T-helper 1 cell treated with Interleukin-12 subunit alpha and Interleukin-12 subunit beta and Interleukin-4 antibody, amounts not matched to agents 30 μg/mL and 1 μg/mL, for 36 hours (primary cell): ENCODE results near the gene EFCAB8.
"Not testable (repeated sequence)": the region's sequence is repeated elsewhere in the genome, so short reads cannot be mapped to it uniquely, and the experiment has no call there.

ENCODE experiments used
- H3K27ac Mint-ChIP-seq: one replicate; pipeline ENCODE4 v1.8.0; 2021; ENCODE audit warnings: mild to moderate bottlenecking, mixed read lengths
- H3K27me3 Mint-ChIP-seq: one replicate; pipeline ENCODE4 v1.8.0; 2021; ENCODE audit warnings: low read depth, mixed read lengths
- H3K36me3 Mint-ChIP-seq: one replicate; pipeline ENCODE4 v1.8.0; 2021; ENCODE audit warnings: low read depth, mixed read lengths
- H3K4me1 Mint-ChIP-seq: one replicate; pipeline ENCODE4 v1.8.0; 2021; ENCODE audit warnings: low read depth, mixed read lengths
- H3K4me3 Mint-ChIP-seq: one replicate; pipeline ENCODE4 v1.8.0; 2021; ENCODE audit warnings: mild to moderate bottlenecking, moderate library complexity, mixed read lengths
- H3K9me3 Mint-ChIP-seq: one replicate; pipeline ENCODE4 v1.8.0; 2021; ENCODE audit warnings: mixed read lengths

EFCAB8 gene

GRCh38 chr20:32855387-32855786 lies 3.3 kb upstream of the EFCAB8 start:
- no peaks in the 10 kb centered on the region for H3K9me3 Mint-ChIP-seq
- no peak overlapping the region for H3K27ac Mint-ChIP-seq
- H3K4me3 Mint-ChIP-seq = no peak overlapping the region
- H3K36me3 Mint-ChIP-seq = peaks cover 29% of the 10 kb centered on the region
- H3K27me3 Mint-ChIP-seq = no peaks in the 10 kb centered on the region
- H3K4me1 Mint-ChIP-seq = peaks cover 12% of the 10 kb centered on the region

- H3K9me3 Mint-ChIP-seq = no peaks in the 10 kb centered on the region
- peaks cover 12% of the 10 kb centered on the region for H3K4me1 Mint-ChIP-seq
- peaks cover 17% of the 10 kb centered on the region for H3K36me3 Mint-ChIP-seq
- no peak overlapping the region for H3K4me3 Mint-ChIP-seq
- H3K27ac Mint-ChIP-seq = no peak overlapping the region
- no peaks in the 10 kb centered on the region for H3K27me3 Mint-ChIP-seq
These were observed 534 bp upstream of the EFCAB8 start for GRCh38 chr20:32858189-32858588.

GRCh38 chr20:32861446-32861845 lies 2.7 kb downstream of the EFCAB8 start:
- H3K4me3 Mint-ChIP-seq = no peak overlapping the region
- no peak overlapping the region for H3K27ac Mint-ChIP-seq
- peaks cover 2% of the 10 kb centered on the region for H3K4me1 Mint-ChIP-seq
- H3K36me3 Mint-ChIP-seq = peaks cover 5% of the 10 kb centered on the region
- H3K27me3 Mint-ChIP-seq = no peaks in the 10 kb centered on the region
- H3K9me3 Mint-ChIP-seq = no peaks in the 10 kb centered on the region

- Mint-ChIP-seq H3K9me3 (no peaks in the 10 kb centered on the region), H3K4me3 (no peak overlapping the region), H3K27me3 (no peaks in the 10 kb centered on the region), H3K4me1 (peaks cover 2% of the 10 kb centered on the region), H3K27ac (no peak overlapping the region), H3K36me3 (no peaks in the 10 kb centered on the region)
These were observed 10.8 kb downstream of the EFCAB8 start for GRCh38 chr20:32869562-32869961.

- not testable (repeated sequence) for H3K27me3 Mint-ChIP-seq, H3K36me3 Mint-ChIP-seq, H3K9me3 Mint-ChIP-seq, H3K4me1 Mint-ChIP-seq, H3K4me3 Mint-ChIP-seq, H3K27ac Mint-ChIP-seq
These were observed 11.8 kb downstream of the EFCAB8 start for GRCh38 chr20:32870526-32870925.

GRCh38 chr20:32870985-32871384 lies 12.3 kb downstream of the EFCAB8 start:
- Mint-ChIP-seq H3K4me3 (no peak overlapping the region), H3K36me3 (no peaks in the 10 kb centered on the region), H3K9me3 (no peaks in the 10 kb centered on the region), H3K27me3 (no peaks in the 10 kb centered on the region), H3K4me1 (peaks cover 2% of the 10 kb centered on the region), H3K27ac (no peak overlapping the region)

- H3K27ac Mint-ChIP-seq = no peak overlapping the region
- no peaks in the 10 kb centered on the region for H3K36me3 Mint-ChIP-seq
- H3K27me3 Mint-ChIP-seq = no peaks in the 10 kb centered on the region
- no peaks in the 10 kb centered on the region for H3K9me3 Mint-ChIP-seq
- peaks cover 2% of the 10 kb centered on the region for H3K4me1 Mint-ChIP-seq
- no peak overlapping the region for H3K4me3 Mint-ChIP-seq
These were observed 13.0 kb downstream of the EFCAB8 start for GRCh38 chr20:32871627-32872160.

GRCh38 chr20:32872266-32872665 lies 13.5 kb downstream of the EFCAB8 start:
- Mint-ChIP-seq H3K27me3 (no peaks in the 10 kb centered on the region), H3K4me3 (no peak overlapping the region), H3K36me3 (no peaks in the 10 kb centered on the region), H3K9me3 (no peaks in the 10 kb centered on the region), H3K27ac (no peak overlapping the region), H3K4me1 (no peaks in the 10 kb centered on the region)

- no peak overlapping the region for H3K27ac Mint-ChIP-seq
- no peak overlapping the region for H3K4me3 Mint-ChIP-seq
- no peaks in the 10 kb centered on the region for H3K27me3 Mint-ChIP-seq
- no peaks in the 10 kb centered on the region for H3K4me1 Mint-ChIP-seq
- H3K9me3 Mint-ChIP-seq = no peaks in the 10 kb centered on the region
- no peaks in the 10 kb centered on the region for H3K36me3 Mint-ChIP-seq
These were observed 16.9 kb downstream of the EFCAB8 start for GRCh38 chr20:32875673-32876072.

GRCh38 chr20:32877507-32877906 lies 18.8 kb downstream of the EFCAB8 start:
- H3K27ac Mint-ChIP-seq = no peak overlapping the region
- no peaks in the 10 kb centered on the region for H3K4me1 Mint-ChIP-seq
- no peak overlapping the region for H3K4me3 Mint-ChIP-seq
- no peaks in the 10 kb centered on the region for H3K27me3 Mint-ChIP-seq
- H3K36me3 Mint-ChIP-seq = no peaks in the 10 kb centered on the region
- H3K9me3 Mint-ChIP-seq = no peaks in the 10 kb centered on the region

GRCh38 chr20:32878820-32879219 lies 20.1 kb downstream of the EFCAB8 start:
- Mint-ChIP-seq H3K9me3 (no peaks in the 10 kb centered on the region), H3K27ac (no peak overlapping the region), H3K27me3 (no peaks in the 10 kb centered on the region), H3K4me1 (no peaks in the 10 kb centered on the region), H3K36me3 (no peaks in the 10 kb centered on the region), H3K4me3 (no peak overlapping the region)

- H3K36me3 Mint-ChIP-seq = no peaks in the 10 kb centered on the region
- no peaks in the 10 kb centered on the region for H3K9me3 Mint-ChIP-seq
- no peaks in the 10 kb centered on the region for H3K27me3 Mint-ChIP-seq
- no peak overlapping the region for H3K27ac Mint-ChIP-seq
- no peaks in the 10 kb centered on the region for H3K4me1 Mint-ChIP-seq
- no peak overlapping the region for H3K4me3 Mint-ChIP-seq
These were observed 20.8 kb downstream of the EFCAB8 start for GRCh38 chr20:32879538-32879937.

- H3K9me3 Mint-ChIP-seq = no peaks in the 10 kb centered on the region
- no peak overlapping the region for H3K27ac Mint-ChIP-seq
- H3K4me1 Mint-ChIP-seq = no peaks in the 10 kb centered on the region
- no peaks in the 10 kb centered on the region for H3K27me3 Mint-ChIP-seq
- no peaks in the 10 kb centered on the region for H3K36me3 Mint-ChIP-seq
- H3K4me3 Mint-ChIP-seq = no peak overlapping the region
These were observed 21.9 kb downstream of the EFCAB8 start for GRCh38 chr20:32880635-32881034.

- Mint-ChIP-seq H3K4me1 (no peaks in the 10 kb centered on the region), H3K9me3 (no peaks in the 10 kb centered on the region), H3K27ac (no peak overlapping the region), H3K27me3 (no peaks in the 10 kb centered on the region), H3K4me3 (no peak overlapping the region), H3K36me3 (no peaks in the 10 kb centered on the region)
These were observed 24.4 kb downstream of the EFCAB8 start for GRCh38 chr20:32883081-32883480.

GRCh38 chr20:32885185-32885584 lies 26.5 kb downstream of the EFCAB8 start:
- Mint-ChIP-seq H3K9me3 (no peaks in the 10 kb centered on the region), H3K4me3 (no peak overlapping the region)

GRCh38 chr20:32885952-32886351 lies 27.2 kb downstream of the EFCAB8 start:
- H3K27ac Mint-ChIP-seq = no peak overlapping the region
- H3K4me1 Mint-ChIP-seq = no peaks in the 10 kb centered on the region
- H3K9me3 Mint-ChIP-seq = no peaks in the 10 kb centered on the region
- no peaks in the 10 kb centered on the region for H3K27me3 Mint-ChIP-seq
- H3K4me3 Mint-ChIP-seq = no peak overlapping the region
- H3K36me3 Mint-ChIP-seq = no peaks in the 10 kb centered on the region

More at GRCh38 chr20:32885185-32885584, 26.5 kb downstream of the EFCAB8 start:
- Mint-ChIP-seq H3K36me3 (no peaks in the 10 kb centered on the region), H3K4me1 (no peaks in the 10 kb centered on the region), H3K27ac (no peak overlapping the region), H3K27me3 (no peaks in the 10 kb centered on the region)
